Liver (tissue), 9 donors: ENCODE results near the gene BORCS5. TPM values are rescaled to one million over a fixed set of nuclear protein-coding genes. Genes with fewer than 3 reads are reported as not detected.

ENCODE experiments used
- DNase-seq: peaks from one replicate; pipeline ENCODE4 v3.0.0-alpha.2; 2017; ENCODE audit warnings: low spot score
- H3K27ac ChIP-seq, 2 donors: one replicate each; pipeline ENCODE4 v1.7.0; 2013; ENCODE audit warnings: inconsistent platforms in 2 of 2, low read length in 2 of 2, control low read depth in 1 of 2, low read depth in 1 of 2, mild to moderate bottlenecking in 1 of 2
- H3K27me3 ChIP-seq, 4 donors: one replicate each; pipeline versions ENCODE4 v1.6.1 to v1.7.0; 2013; ENCODE audit warnings: low read length in 3 of 4, inconsistent platforms in 1 of 4, mild to moderate bottlenecking in 1 of 4, moderate library complexity in 1 of 4; ENCODE audit not compliant: control insufficient read depth in 4 of 4, insufficient read depth in 4 of 4
- H3K36me3 ChIP-seq, 4 donors: one replicate each; pipeline versions ENCODE4 v1.6.1 to v1.7.0; 2013; ENCODE audit warnings: low read length in 3 of 4, mild to moderate bottlenecking in 3 of 4, low read depth in 1 of 4, moderate library complexity in 1 of 4; ENCODE audit not compliant: control insufficient read depth in 4 of 4, insufficient read depth in 3 of 4
- H3K4me1 ChIP-seq, 4 donors: one replicate each; pipeline versions ENCODE4 v1.6.1 to v1.7.0; 2013; ENCODE audit warnings: low read length in 3 of 4, mild to moderate bottlenecking in 3 of 4, moderate library complexity in 1 of 4; ENCODE audit not compliant: control insufficient read depth in 4 of 4, insufficient read depth in 4 of 4
- H3K4me3 ChIP-seq, 3 donors: one replicate each; pipeline versions ENCODE4 v1.6.1 to v1.7.0; 2013; ENCODE audit warnings: low read length in 3 of 3, control low read depth in 1 of 3, low read depth in 1 of 3, mild to moderate bottlenecking in 1 of 3
- H3K9ac ChIP-seq, 2 donors: one replicate each; pipeline ENCODE4 v1.7.0; 2013; ENCODE audit warnings: low read length in 2 of 2, mild to moderate bottlenecking in 2 of 2, moderate library complexity in 2 of 2, control low read depth in 1 of 2, low read depth in 1 of 2
- H3K9me3 ChIP-seq, 4 donors: one replicate each; pipeline versions ENCODE4 v1.6.1 to v1.7.0; 2013; ENCODE audit warnings: low read length in 3 of 4; ENCODE audit not compliant: control insufficient read depth in 4 of 4
- ATF3 ChIP-seq: IDR thresholded peaks from 2 replicates; pipeline ENCODE4 v1.6.1; 2016; ENCODE audit warnings: antibody characterized with exemption
- CTCF ChIP-seq: fragments of 150-350 bp; IDR thresholded peaks from 2 replicates; pipeline ENCODE4 v1.5.1; 2017; ENCODE audit warnings: improper control_type of control experiment, low read depth, low read length; ENCODE audit not compliant: missing input control
- EGR1 ChIP-seq, 2 donors: IDR thresholded peaks; 2 replicates each; pipeline ENCODE4 v1.6.1; 2016 to 2018; ENCODE audit warnings: antibody characterized with exemption in 2 of 2, low read depth in 2 of 2
- FOXA1 ChIP-seq: IDR thresholded peaks from 2 replicates; pipeline ENCODE4 v1.6.1; 2016; ENCODE audit warnings: antibody characterized with exemption
- FOXA2 ChIP-seq: IDR thresholded peaks from 2 replicates; pipeline ENCODE4 v1.6.1; 2016; ENCODE audit warnings: antibody characterized with exemption
- GABPA ChIP-seq, 2 donors: IDR thresholded peaks in 1 of 2; conservative IDR thresholded peaks in 1 of 2; 2 replicates each; pipeline ENCODE4 v1.6.1; 2016; ENCODE audit warnings: antibody characterized with exemption in 2 of 2, mild to moderate bottlenecking in 1 of 2, moderate library complexity in 1 of 2
- HNF4A ChIP-seq, 2 donors: conservative IDR thresholded peaks; 2 replicates each; pipeline ENCODE4 v1.6.1; 2016; ENCODE audit warnings: antibody characterized with exemption in 2 of 2, mild to moderate bottlenecking in 2 of 2
- HNF4G ChIP-seq: IDR thresholded peaks from 2 replicates; pipeline ENCODE4 v1.6.1; 2016; ENCODE audit warnings: antibody characterized with exemption
- JUND ChIP-seq, 2 donors: IDR thresholded peaks; 2 replicates each; pipeline ENCODE4 v1.6.1; 2016; ENCODE audit warnings: antibody characterized with exemption in 2 of 2
- MAX ChIP-seq: IDR thresholded peaks from 2 replicates; pipeline ENCODE4 v1.6.1; 2016; ENCODE audit warnings: antibody characterized with exemption
- NR2F2 ChIP-seq: IDR thresholded peaks from 2 replicates; pipeline ENCODE4 v1.6.1; 2016; ENCODE audit warnings: antibody characterized with exemption
- RAD21 ChIP-seq, 2 donors: IDR thresholded peaks; 2 replicates each; pipeline ENCODE4 v1.6.1; 2016; ENCODE audit warnings: antibody characterized with exemption in 2 of 2, mild to moderate bottlenecking in 2 of 2
- REST ChIP-seq: IDR thresholded peaks from 2 replicates; pipeline ENCODE4 v1.6.1; 2016; ENCODE audit warnings: antibody characterized with exemption, mild to moderate bottlenecking
- RXRA ChIP-seq, 2 donors: IDR thresholded peaks; 2 replicates each; pipeline ENCODE4 v1.6.1; 2017 to 2018; ENCODE audit warnings: antibody characterized with exemption in 2 of 2, mild to moderate bottlenecking in 1 of 2
- SP1 ChIP-seq: IDR thresholded peaks from 2 replicates; pipeline ENCODE4 v1.6.1; 2018; ENCODE audit warnings: antibody characterized with exemption, mild to moderate bottlenecking
- TAF1 ChIP-seq: conservative IDR thresholded peaks from 2 replicates; pipeline ENCODE4 v1.6.1; 2016; ENCODE audit warnings: antibody characterized with exemption, mild to moderate bottlenecking
- YY1 ChIP-seq: IDR thresholded peaks from 2 replicates; pipeline ENCODE4 v1.6.1; 2016; ENCODE audit warnings: antibody characterized with exemption, mild to moderate bottlenecking
- ZBTB33 ChIP-seq: IDR thresholded peaks from 2 replicates; pipeline ENCODE4 v1.6.1; 2016; ENCODE audit warnings: antibody characterized with exemption
- WGBS: extraction: QIAGEN DNeasy Blood & Tissue Kit; methylation state at CpG from one replicate; pipeline ENCODE4 v1.1.7; 2013; 5-methylcytosine and 5-hydroxymethylcytosine counted together
- polyA plus RNA-seq, 2 donors: library from polyadenylated mRNA; stranded (reverse) in 1 of 2; unstranded in 1 of 2; fragments of 200-250 nt in 1 of 2; fragments of >200 nt in 1 of 2; fragmentation: Nextera tagmentation in 1 of 2; extraction: Ambion mirVana in 1 of 2; gene quantifications; one replicate each; pipeline versions ENCODE4 v1.2.1 to v1.2.3, GENCODE V29; 2013 to 2015
- total RNA-seq, 2 donors: library from RNA; depleted of rRNA; stranded (reverse); fragments of >200 nt; gene quantifications; one replicate each; pipeline ENCODE4 v1.2.3, GENCODE V29; 2014
- donor health status: healthy.
- donor health status: healthy.
- donor health status: healthy.
- donor health status: healthy.
- donor health status: healthy.

Gene BORCS5
- total and polyA plus RNA-seq, 4 donors = 4.5 to 11.4 (median 8.1) TPM

- TF ChIP-seq YY1 (no peak), ZBTB33 (no peak), JUND (IDR thresholded peaks at IDR 0.05) (no peak), EGR1 (IDR thresholded peaks at IDR 0.05; ENCODE audit: low read depth in 2 of 2) (no peak), HNF4G (no peak), ATF3 (no peak), RXRA (IDR thresholded peaks at IDR 0.05) (no peak), HNF4A (conservative IDR thresholded peaks at IDR 0.05) (no peak), TAF1 (no peak), REST (no peak), CTCF (no peak), NR2F2 (no peak), MAX (no peak), RAD21 (IDR thresholded peaks at IDR 0.05) (no peak), SP1 (no peak), GABPA (IDR thresholded peaks at IDR 0.05 in 1 of 2, conservative IDR thresholded peaks at IDR 0.05 in 1 of 2) (no peak), FOXA2 (no peak), FOXA1 (no peak)
- no peaks in the 10 kb centered on the region for H3K9me3 ChIP-seq
- H3K27ac ChIP-seq = peak overlapping the region; percentile 32 to 38
- no peaks in the 10 kb centered on the region for H3K27me3 ChIP-seq
- H3K36me3 ChIP-seq = peaks cover 0 to 5% (median 0%) of the 10 kb centered on the region in 4 donors
- no peaks in the 10 kb centered on the region for H3K4me1 ChIP-seq
- H3K9ac ChIP-seq = peak overlapping the region in 1 of 2 donors; percentile 27
- no peak for DNase-seq
- no peak overlapping the region for H3K4me3 ChIP-seq
- 90% methylated on average over 6 of the region's 6 CpGs for WGBS
Observed at GRCh38 chr12:12467264-12467663, 110.4 kb downstream of the BORCS5 start.
